KMS-11 (cell line): ENCODE results near the gene SLC7A10.
"Not testable (repeated sequence)": the region's sequence is repeated elsewhere in the genome, so short reads cannot be mapped to it uniquely, and the experiment has no call there.

Experiments used
- H2AFZ ChIP-seq: fragments of 200-600 bp; sonication (generic); 2 replicates; pipeline ENCODE4 v1.6.1; 2016; ENCODE audit warnings: antibody characterized with exemption, mixed run types, low read depth
- H3K27ac ChIP-seq: fragments of 200-600 bp; sonication (generic); 2 replicates; pipeline ENCODE4 v1.6.1; 2016; ENCODE audit warnings: mild to moderate bottlenecking, mixed run types
- H3K27me3 ChIP-seq: fragments of 200-600 bp; sonication (generic); 2 replicates; pipeline ENCODE4 v1.6.1; 2017; ENCODE audit warnings: mild to moderate bottlenecking, low read depth, mixed run types, moderate library complexity; ENCODE audit not compliant: insufficient read depth
- H3K36me3 ChIP-seq: fragments of 200-600 bp; sonication (generic); 2 replicates; pipeline ENCODE4 v1.6.1; 2017; ENCODE audit warnings: mild to moderate bottlenecking, mixed run types; ENCODE audit not compliant: insufficient read depth
- H3K4me1 ChIP-seq: fragments of 200-600 bp; sonication (generic); 2 replicates; pipeline ENCODE4 v1.6.1; 2016; ENCODE audit warnings: mild to moderate bottlenecking, low read depth, mixed run types; ENCODE audit not compliant: poor library complexity, severe bottlenecking
- H3K4me2 ChIP-seq: fragments of 200-600 bp; sonication (generic); 2 replicates; pipeline ENCODE4 v1.7.0; 2016; ENCODE audit warnings: mild to moderate bottlenecking, mixed run types
- H3K4me3 ChIP-seq: fragments of 200-600 bp; sonication (generic); IDR thresholded peaks from 2 replicates; pipeline ENCODE4 v1.6.1; 2017; ENCODE audit warnings: low read depth, low read length, mixed read lengths; ENCODE audit not compliant: insufficient read depth
- H3K79me2 ChIP-seq: fragments of 200-600 bp; sonication (generic); 2 replicates; pipeline ENCODE4 v1.6.1; 2016; ENCODE audit warnings: low read depth, mixed run types; ENCODE audit not compliant: insufficient read depth
- H3K9ac ChIP-seq: fragments of 200-600 bp; sonication (generic); 2 replicates; pipeline ENCODE4 v1.6.1; 2016; ENCODE audit warnings: mild to moderate bottlenecking, mixed run types
- H4K20me1 ChIP-seq: fragments of 200-600 bp; sonication (generic); 2 replicates; pipeline ENCODE4 v1.6.1; 2016; ENCODE audit warnings: mild to moderate bottlenecking, mixed run types; ENCODE audit not compliant: insufficient read depth
- TF ChIP-seq, protein P1 (sequence below): fragments of 200-600 bp; sonication (generic); conservative IDR thresholded peaks from 2 replicates; pipeline ENCODE4 v1.6.1; 2017; ENCODE audit warnings: low read depth, mild to moderate bottlenecking, antibody characterized with exemption, low read length, moderate library complexity, mixed read lengths

SLC7A10 gene

GRCh38 chr19:33192010-33192409, 33.6 kb downstream of the SLC7A10 start:
- no peaks in the 10 kb centered on the region; the same call in 1 of the 2 replicates for H3K27me3 ChIP-seq
- H3K4me3 ChIP-seq = no peak overlapping the region
- no peaks in the 10 kb centered on the region for H3K36me3 ChIP-seq
- no peak overlapping the region for H2AFZ ChIP-seq
- H3K4me1 ChIP-seq = no peaks in the 10 kb centered on the region
- H3K27ac ChIP-seq = no peak overlapping the region
- TF ChIP-seq, protein P1, sequence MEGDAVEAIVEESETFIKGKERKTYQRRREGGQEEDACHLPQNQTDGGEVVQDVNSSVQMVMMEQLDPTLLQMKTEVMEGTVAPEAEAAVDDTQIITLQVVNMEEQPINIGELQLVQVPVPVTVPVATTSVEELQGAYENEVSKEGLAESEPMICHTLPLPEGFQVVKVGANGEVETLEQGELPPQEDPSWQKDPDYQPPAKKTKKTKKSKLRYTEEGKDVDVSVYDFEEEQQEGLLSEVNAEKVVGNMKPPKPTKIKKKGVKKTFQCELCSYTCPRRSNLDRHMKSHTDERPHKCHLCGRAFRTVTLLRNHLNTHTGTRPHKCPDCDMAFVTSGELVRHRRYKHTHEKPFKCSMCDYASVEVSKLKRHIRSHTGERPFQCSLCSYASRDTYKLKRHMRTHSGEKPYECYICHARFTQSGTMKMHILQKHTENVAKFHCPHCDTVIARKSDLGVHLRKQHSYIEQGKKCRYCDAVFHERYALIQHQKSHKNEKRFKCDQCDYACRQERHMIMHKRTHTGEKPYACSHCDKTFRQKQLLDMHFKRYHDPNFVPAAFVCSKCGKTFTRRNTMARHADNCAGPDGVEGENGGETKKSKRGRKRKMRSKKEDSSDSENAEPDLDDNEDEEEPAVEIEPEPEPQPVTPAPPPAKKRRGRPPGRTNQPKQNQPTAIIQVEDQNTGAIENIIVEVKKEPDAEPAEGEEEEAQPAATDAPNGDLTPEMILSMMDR = peak; percentile 37; the same call in 1 of the 2 replicates
- H4K20me1 ChIP-seq = no peaks in the 10 kb centered on the region
- no peak overlapping the region for H3K9ac ChIP-seq
- H3K79me2 ChIP-seq = no peaks in the 10 kb centered on the region
- H3K4me2 ChIP-seq = no peak overlapping the region

- Histone ChIP-seq H3K27me3 (no peaks in the 10 kb centered on the region; the same call in 1 of the 2 replicates), H3K36me3 (no peaks in the 10 kb centered on the region), H3K27ac (no peak overlapping the region), H2AFZ (no peak overlapping the region), H4K20me1 (no peaks in the 10 kb centered on the region), H3K4me1 (no peaks in the 10 kb centered on the region), H3K79me2 (no peaks in the 10 kb centered on the region), H3K9ac (no peak overlapping the region), H3K4me2 (no peak overlapping the region), H3K4me3 (no peak overlapping the region)
- TF ChIP-seq, protein P1 = no peak
These were observed 34.1 kb downstream of the SLC7A10 start for GRCh38 chr19:33191501-33191900.

GRCh38 chr19:33191092-33191491, 34.6 kb downstream of the SLC7A10 start:
- H3K27me3 ChIP-seq, H3K9ac ChIP-seq, H3K4me1 ChIP-seq, H3K4me3 ChIP-seq, H3K79me2 ChIP-seq, H3K36me3 ChIP-seq, H3K4me2 ChIP-seq, H4K20me1 ChIP-seq, H2AFZ ChIP-seq, H3K27ac ChIP-seq: not testable (repeated sequence)

- Histone ChIP-seq H3K36me3 (no peaks in the 10 kb centered on the region), H2AFZ (no peak overlapping the region), H3K27ac (no peak overlapping the region), H3K27me3 (no peaks in the 10 kb centered on the region), H3K4me2 (no peak overlapping the region), H3K79me2 (no peaks in the 10 kb centered on the region), H4K20me1 (no peaks in the 10 kb centered on the region), H3K4me1 (no peaks in the 10 kb centered on the region), H3K9ac (no peak overlapping the region), H3K4me3 (no peak overlapping the region)
- TF ChIP-seq, protein P1 = no peak
These were observed 36.2 kb downstream of the SLC7A10 start for GRCh38 chr19:33189453-33189852.

DNA sequence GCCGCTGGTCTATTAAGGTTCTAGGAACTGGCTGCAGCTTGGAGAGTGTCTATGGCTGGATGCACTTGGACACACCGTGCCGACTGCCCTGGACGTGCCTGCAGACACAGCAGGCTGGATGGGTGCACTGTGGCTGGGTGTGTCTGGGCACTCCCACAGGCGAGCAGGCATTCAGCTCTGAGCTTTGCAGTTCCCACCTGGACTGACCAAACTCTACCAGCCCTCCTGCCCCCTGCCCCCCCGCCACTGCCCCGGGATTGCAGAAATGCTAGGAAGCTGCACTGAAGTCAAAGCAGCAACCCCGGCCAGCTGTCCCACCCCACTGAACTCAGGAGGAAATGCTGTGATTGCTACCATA, 38.5 kb downstream of the SLC7A10 start:
- H3K4me3 ChIP-seq = no peak overlapping the region
- H4K20me1 ChIP-seq = no peaks in the 10 kb centered on the region
- no peak overlapping the region for H3K9ac ChIP-seq
- TF ChIP-seq, protein P1 = no peak
- H3K79me2 ChIP-seq = no peaks in the 10 kb centered on the region
- no peaks in the 10 kb centered on the region for H3K36me3 ChIP-seq
- H2AFZ ChIP-seq = no peak overlapping the region
- no peaks in the 10 kb centered on the region for H3K4me1 ChIP-seq
- no peaks in the 10 kb centered on the region for H3K27me3 ChIP-seq
- H3K27ac ChIP-seq = no peak overlapping the region
- no peak overlapping the region for H3K4me2 ChIP-seq
